Measurements from ENCODE around the gene FAM47E. TPM values are rescaled to one million over a fixed set of nuclear protein-coding genes. Genes with fewer than 3 reads are reported as not detected.

Gene FAM47E
- total RNA-seq, 1 donor from 2014 or later = 3.8 TPM

DNA sequence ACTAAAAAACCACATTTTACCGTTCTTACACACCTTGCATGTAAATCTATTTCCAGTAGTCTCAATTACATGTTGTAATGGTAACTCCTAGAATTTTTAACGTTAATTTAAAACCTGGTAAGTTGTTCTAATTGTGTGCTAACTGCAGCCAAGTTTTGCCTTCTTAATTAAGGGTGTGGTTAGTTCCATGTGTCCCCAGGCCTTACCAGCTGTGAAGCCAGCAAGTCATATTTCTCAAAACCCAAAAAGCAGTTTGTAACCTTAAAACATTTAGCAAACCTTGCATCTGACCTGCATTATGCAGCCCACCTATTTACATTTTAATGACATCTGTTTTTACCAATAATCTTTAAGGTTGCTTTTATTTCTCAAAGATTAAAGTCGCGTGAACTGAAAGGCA lies 18.4 kb upstream of the FAM47E start:
- H3K4me3 Mint-ChIP-seq = no peak overlapping the region
- no peak for DNase-seq (ENCODE audit: extremely low spot score, unreplicated experiment)
- H3K27me3 Mint-ChIP-seq = no peaks in the 10 kb centered on the region
- H3K9me3 Mint-ChIP-seq = peaks cover 17% of the 10 kb centered on the region
- H3K4me1 Mint-ChIP-seq (ENCODE audit: unreplicated experiment) = peaks cover 19% of the 10 kb centered on the region
- H3K27ac Mint-ChIP-seq = peak overlapping the region; percentile 78
- H3K36me3 Mint-ChIP-seq = peaks cover 7% of the 10 kb centered on the region
- TF ChIP-seq, protein P1, sequence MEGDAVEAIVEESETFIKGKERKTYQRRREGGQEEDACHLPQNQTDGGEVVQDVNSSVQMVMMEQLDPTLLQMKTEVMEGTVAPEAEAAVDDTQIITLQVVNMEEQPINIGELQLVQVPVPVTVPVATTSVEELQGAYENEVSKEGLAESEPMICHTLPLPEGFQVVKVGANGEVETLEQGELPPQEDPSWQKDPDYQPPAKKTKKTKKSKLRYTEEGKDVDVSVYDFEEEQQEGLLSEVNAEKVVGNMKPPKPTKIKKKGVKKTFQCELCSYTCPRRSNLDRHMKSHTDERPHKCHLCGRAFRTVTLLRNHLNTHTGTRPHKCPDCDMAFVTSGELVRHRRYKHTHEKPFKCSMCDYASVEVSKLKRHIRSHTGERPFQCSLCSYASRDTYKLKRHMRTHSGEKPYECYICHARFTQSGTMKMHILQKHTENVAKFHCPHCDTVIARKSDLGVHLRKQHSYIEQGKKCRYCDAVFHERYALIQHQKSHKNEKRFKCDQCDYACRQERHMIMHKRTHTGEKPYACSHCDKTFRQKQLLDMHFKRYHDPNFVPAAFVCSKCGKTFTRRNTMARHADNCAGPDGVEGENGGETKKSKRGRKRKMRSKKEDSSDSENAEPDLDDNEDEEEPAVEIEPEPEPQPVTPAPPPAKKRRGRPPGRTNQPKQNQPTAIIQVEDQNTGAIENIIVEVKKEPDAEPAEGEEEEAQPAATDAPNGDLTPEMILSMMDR (conservative IDR thresholded peaks at IDR 0.05) = no peak

DNA sequence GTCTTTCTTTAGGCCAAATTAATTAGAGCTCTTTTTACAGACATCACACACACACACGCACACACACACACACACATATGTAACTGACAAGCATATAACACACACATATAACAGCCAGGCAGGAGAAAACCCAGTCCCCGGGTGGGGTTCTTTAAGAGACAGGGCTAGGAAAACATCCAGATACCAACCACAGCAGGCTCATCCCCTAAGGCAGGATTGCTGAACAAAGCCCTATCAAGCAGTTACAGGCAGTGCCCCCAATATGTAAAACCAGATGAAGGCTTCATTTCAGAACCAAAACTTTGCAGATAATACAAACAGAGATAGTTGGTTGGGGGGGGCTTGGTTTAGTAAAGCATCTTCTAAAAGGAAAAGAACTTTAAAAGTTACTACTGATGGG lies 18.0 kb upstream of the FAM47E start:
- TF ChIP-seq, protein P1 (conservative IDR thresholded peaks at IDR 0.05) = no peak
- peaks cover 7% of the 10 kb centered on the region for H3K36me3 Mint-ChIP-seq
- H3K4me1 Mint-ChIP-seq (ENCODE audit: unreplicated experiment) = peaks cover 19% of the 10 kb centered on the region
- peak overlapping the region; percentile 18 for H3K4me3 Mint-ChIP-seq
- no peak for DNase-seq (ENCODE audit: extremely low spot score, unreplicated experiment)
- H3K27ac Mint-ChIP-seq = peak overlapping the region; percentile 78
- H3K27me3 Mint-ChIP-seq = no peaks in the 10 kb centered on the region
- H3K9me3 Mint-ChIP-seq = peaks cover 17% of the 10 kb centered on the region

DNA sequence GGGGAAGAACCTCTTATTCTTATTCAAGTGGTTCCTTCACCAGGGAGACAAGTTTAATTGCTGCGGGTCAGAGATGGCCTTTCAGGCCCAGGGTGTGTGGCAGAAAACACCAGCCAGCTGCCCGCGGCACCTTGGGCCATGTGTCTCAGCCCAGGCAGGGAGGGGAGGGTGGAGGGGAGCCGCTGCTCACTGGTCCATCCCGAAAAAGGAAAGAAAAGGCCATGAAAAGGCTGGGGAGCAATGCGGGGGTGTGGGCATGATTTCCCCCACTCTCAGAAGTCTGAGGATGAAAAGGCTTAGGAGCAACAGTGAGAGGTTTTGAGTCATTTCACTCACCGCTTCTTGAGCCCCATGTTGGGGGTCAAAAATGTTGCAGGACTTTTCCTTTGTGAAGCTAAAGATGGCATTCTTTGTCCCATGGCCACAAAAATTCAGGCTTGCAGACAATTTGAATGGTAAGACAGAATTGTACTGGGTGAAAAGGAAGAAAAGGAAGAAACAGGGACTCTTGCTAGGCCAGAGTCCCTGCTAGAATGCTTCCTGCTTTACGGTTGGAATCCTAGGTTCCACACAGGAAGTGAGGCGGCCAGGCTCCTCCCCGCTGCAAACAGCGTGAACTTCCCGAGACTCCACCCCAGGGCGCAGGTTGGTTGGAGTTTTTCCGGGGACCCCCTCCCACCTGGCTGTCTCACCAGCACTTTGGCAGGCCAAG lies 17.4 kb upstream of the FAM47E start:
- H3K36me3 Mint-ChIP-seq = peaks cover 7% of the 10 kb centered on the region
- H3K4me1 Mint-ChIP-seq (ENCODE audit: unreplicated experiment) = peaks cover 19% of the 10 kb centered on the region
- peak overlapping the region; percentile 78 for H3K27ac Mint-ChIP-seq
- TF ChIP-seq, protein P1 (conservative IDR thresholded peaks at IDR 0.05) = no peak
- peak overlapping the region; percentile 28 for H3K4me3 Mint-ChIP-seq
- no peak for DNase-seq (ENCODE audit: extremely low spot score, unreplicated experiment)
- peaks cover 15% of the 10 kb centered on the region for H3K9me3 Mint-ChIP-seq
- H3K27me3 Mint-ChIP-seq = no peaks in the 10 kb centered on the region

GRCh38 chr4:76234679-76235044 lies 16.9 kb upstream of the FAM47E start:
- Mint-ChIP-seq H3K27me3 (no peaks in the 10 kb centered on the region), H3K4me1 (ENCODE audit: unreplicated experiment) (peaks cover 19% of the 10 kb centered on the region), H3K9me3 (peaks cover 11% of the 10 kb centered on the region), H3K4me3 (no peak overlapping the region), H3K27ac (no peak overlapping the region), H3K36me3 (peaks cover 7% of the 10 kb centered on the region)
- TF ChIP-seq, protein P1 (conservative IDR thresholded peaks at IDR 0.05) = no peak
- DNase-seq (ENCODE audit: extremely low spot score, unreplicated experiment) = no peak

- Mint-ChIP-seq H3K4me3 (peak overlapping the region; percentile 75), H3K36me3 (peaks cover 8% of the 10 kb centered on the region), H3K9me3 (peaks cover 19% of the 10 kb centered on the region), H3K27me3 (no peaks in the 10 kb centered on the region), H3K4me1 (ENCODE audit: unreplicated experiment) (peaks cover 19% of the 10 kb centered on the region), H3K27ac (peak overlapping the region; percentile 94)
- TF ChIP-seq, protein P1 (conservative IDR thresholded peaks at IDR 0.05) = no peak
- no peak for DNase-seq (ENCODE audit: extremely low spot score, unreplicated experiment)
Measured at GRCh38 chr4:76235407-76235806, 16.1 kb upstream of the FAM47E start.
